ENCODE results near the gene PIK3R4.

The PIK3R4 gene

GRCh38 chr3:130686833-130687232, 59.8 kb downstream of the PIK3R4 start:
- H3K9ac ChIP-seq (ENCODE audit: low read length): no peak overlapping the region
- no peaks in the 10 kb centered on the region for H3K4me1 ChIP-seq (ENCODE audit: control insufficient read depth, low read depth, low read length)
- no peaks in the 10 kb centered on the region for H3K27me3 ChIP-seq (ENCODE audit: control insufficient read depth, insufficient read depth, low read length)
- H3K4me3 ChIP-seq (ENCODE audit: low read length): no peak overlapping the region
- peaks cover 39% of the 10 kb centered on the region for H3K36me3 ChIP-seq (ENCODE audit: control insufficient read depth, low read depth, low read length)
- H3K9me3 ChIP-seq (ENCODE audit: control insufficient read depth, low read depth, low read length): no peaks in the 10 kb centered on the region
- no peak overlapping the region for H3K27ac ChIP-seq (ENCODE audit: low read length)

DNA sequence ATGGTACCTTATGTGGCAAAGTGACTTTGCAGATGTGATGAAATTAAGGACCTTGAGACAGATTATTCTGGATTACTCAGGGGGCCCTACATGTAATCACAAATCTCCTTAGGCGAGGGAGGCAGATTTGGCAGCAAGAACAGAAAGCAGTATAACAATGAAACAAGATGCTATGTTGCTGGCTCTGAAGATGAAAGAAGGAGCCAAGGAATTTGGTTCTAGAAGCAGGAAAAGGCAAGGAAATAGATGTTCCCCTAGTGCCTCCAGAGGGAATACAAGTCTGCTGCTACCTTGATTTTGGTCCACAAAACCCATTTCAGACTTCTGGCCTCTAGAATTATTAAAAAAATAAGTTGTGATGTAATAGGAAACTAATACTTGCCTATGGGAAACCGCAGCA, 64.5 kb downstream of the PIK3R4 start:
- Histone ChIP-seq H3K36me3 (ENCODE audit: control insufficient read depth, low read depth, low read length) (peaks cover 46% of the 10 kb centered on the region), H3K9ac (ENCODE audit: low read length) (no peak overlapping the region), H3K27me3 (ENCODE audit: control insufficient read depth, insufficient read depth, low read length) (no peaks in the 10 kb centered on the region), H3K4me3 (ENCODE audit: low read length) (no peak overlapping the region), H3K27ac (ENCODE audit: low read length) (no peak overlapping the region), H3K4me1 (ENCODE audit: control insufficient read depth, low read depth, low read length) (no peaks in the 10 kb centered on the region), H3K9me3 (ENCODE audit: control insufficient read depth, low read depth, low read length) (no peaks in the 10 kb centered on the region)

GRCh38 chr3:130679218-130679617, 67.4 kb downstream of the PIK3R4 start:
- Histone ChIP-seq H3K27ac (ENCODE audit: low read length) (no peak overlapping the region), H3K4me3 (ENCODE audit: low read length) (no peak overlapping the region), H3K4me1 (ENCODE audit: control insufficient read depth, low read depth, low read length) (no peaks in the 10 kb centered on the region), H3K36me3 (ENCODE audit: control insufficient read depth, low read depth, low read length) (peaks cover 57% of the 10 kb centered on the region), H3K9me3 (ENCODE audit: control insufficient read depth, low read depth, low read length) (no peaks in the 10 kb centered on the region), H3K9ac (ENCODE audit: low read length) (no peak overlapping the region), H3K27me3 (ENCODE audit: control insufficient read depth, insufficient read depth, low read length) (no peaks in the 10 kb centered on the region)

DNA sequence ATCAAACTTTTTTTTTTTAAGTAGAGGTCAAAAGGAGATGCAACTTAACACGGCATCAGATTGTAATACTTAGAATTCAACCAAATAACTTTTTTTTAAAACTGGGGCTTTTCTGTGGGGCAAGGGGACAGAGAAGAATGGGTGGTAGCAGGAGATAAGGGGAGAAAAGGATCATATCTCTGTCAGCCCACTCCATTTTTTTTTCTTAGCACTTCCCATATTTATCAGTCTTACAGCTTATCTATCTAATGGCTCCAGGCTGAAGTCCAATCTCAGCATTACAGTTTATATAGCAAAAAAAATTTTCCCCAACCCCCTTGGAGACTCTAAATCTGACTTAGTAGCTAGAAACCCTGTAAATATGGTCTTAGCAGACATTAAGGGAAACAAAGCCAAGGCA, 69.3 kb downstream of the PIK3R4 start:
- no peaks in the 10 kb centered on the region for H3K4me1 ChIP-seq (ENCODE audit: control insufficient read depth, low read depth, low read length)
- peaks cover 43% of the 10 kb centered on the region for H3K36me3 ChIP-seq (ENCODE audit: control insufficient read depth, low read depth, low read length)
- no peak overlapping the region for H3K9ac ChIP-seq (ENCODE audit: low read length)
- no peaks in the 10 kb centered on the region for H3K9me3 ChIP-seq (ENCODE audit: control insufficient read depth, low read depth, low read length)
- no peak overlapping the region for H3K27ac ChIP-seq (ENCODE audit: low read length)
- H3K4me3 ChIP-seq (ENCODE audit: low read length): no peak overlapping the region
- no peaks in the 10 kb centered on the region for H3K27me3 ChIP-seq (ENCODE audit: control insufficient read depth, insufficient read depth, low read length)

DNA sequence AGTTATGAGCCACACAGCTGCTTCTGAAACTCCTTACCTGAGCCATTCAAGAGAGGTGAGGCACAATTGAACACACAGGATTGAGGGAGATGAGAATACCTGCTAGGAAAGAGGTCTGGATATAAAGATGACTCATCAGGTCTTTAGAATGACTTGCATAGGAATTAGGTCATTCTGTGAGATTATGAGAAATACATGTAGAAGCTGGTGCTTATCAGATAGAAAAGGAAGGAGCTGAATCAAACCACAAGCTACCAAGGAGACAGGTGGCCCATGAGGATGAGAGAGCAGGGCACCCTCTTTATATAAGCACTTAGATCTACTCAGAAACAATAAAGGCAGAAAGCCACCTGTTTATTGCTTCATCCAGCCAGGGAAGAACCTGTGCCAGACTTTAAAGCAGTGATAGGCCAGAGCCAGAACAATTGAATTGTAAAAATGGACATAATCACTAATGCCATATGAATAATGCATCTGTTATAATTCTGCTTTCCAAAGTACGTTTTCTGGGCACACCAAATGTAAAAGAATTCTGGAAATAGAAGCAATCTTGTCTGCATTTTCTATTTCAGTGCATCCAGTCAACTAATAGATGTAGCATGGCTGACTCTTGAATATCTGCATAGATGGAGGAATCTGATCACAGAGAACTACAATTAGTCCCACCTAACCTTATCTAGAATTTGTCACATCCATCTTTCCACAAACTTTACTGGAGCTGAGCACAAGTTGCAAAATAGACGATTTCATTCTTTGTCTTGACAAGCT, 74.9 kb downstream of the PIK3R4 start:
- no peak overlapping the region for H3K27ac ChIP-seq (ENCODE audit: low read length)
- H3K9ac ChIP-seq (ENCODE audit: low read length): no peak overlapping the region
- H3K36me3 ChIP-seq (ENCODE audit: control insufficient read depth, low read depth, low read length): peaks cover 15% of the 10 kb centered on the region
- no peak overlapping the region for H3K4me3 ChIP-seq (ENCODE audit: low read length)
- H3K9me3 ChIP-seq (ENCODE audit: control insufficient read depth, low read depth, low read length): no peaks in the 10 kb centered on the region
- H3K27me3 ChIP-seq (ENCODE audit: control insufficient read depth, insufficient read depth, low read length): no peaks in the 10 kb centered on the region
- H3K4me1 ChIP-seq (ENCODE audit: control insufficient read depth, low read depth, low read length): no peaks in the 10 kb centered on the region

DNA sequence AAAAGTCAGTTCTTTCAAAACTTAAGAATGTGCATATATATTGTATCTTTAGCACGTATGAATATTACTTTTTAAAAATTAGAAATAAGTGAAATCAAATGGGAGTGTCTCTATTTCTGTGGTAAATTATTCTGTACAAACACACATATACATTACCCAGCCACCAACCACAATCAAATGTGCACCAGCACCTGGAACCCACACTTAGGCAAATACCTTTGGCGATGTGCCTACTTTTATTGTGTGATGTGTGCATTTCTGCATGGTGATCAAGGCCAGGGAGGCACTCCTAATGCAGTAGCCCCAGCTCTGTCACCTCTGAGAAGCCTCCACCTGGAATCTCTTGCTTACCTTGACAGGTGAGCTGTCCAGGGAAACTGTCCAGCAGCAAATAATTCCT, 76.9 kb downstream of the PIK3R4 start:
- Histone ChIP-seq H3K4me3 (ENCODE audit: low read length) (no peak overlapping the region), H3K36me3 (ENCODE audit: control insufficient read depth, low read depth, low read length) (peaks cover 3% of the 10 kb centered on the region)

DNA sequence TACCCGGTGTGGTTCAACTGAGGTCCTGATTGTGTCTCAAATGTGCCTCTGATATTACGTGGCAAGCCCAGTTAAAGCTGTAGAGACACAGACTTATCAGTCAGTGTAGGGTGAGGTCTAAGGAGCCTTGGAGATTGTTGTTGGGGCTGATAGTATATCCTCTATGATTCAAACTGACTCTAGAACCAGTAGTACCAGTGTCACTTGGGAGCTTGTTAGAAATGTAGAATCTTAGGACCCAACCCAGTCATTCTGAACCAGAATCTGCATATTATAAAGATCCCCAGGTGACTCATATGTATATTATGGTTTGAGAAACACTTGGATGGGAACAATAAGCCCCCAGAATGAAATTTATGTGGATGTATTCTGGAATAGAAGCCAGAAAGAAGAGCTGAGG, 83.5 kb downstream of the PIK3R4 start:
- no peaks in the 10 kb centered on the region for H3K36me3 ChIP-seq (ENCODE audit: control insufficient read depth, low read depth, low read length)
- no peaks in the 10 kb centered on the region for H3K9me3 ChIP-seq (ENCODE audit: control insufficient read depth, low read depth, low read length)
- H3K27me3 ChIP-seq (ENCODE audit: control insufficient read depth, insufficient read depth, low read length): no peaks in the 10 kb centered on the region
- no peak overlapping the region for H3K9ac ChIP-seq (ENCODE audit: low read length)
- H3K4me3 ChIP-seq (ENCODE audit: low read length): no peak overlapping the region
- H3K4me1 ChIP-seq (ENCODE audit: control insufficient read depth, low read depth, low read length): no peaks in the 10 kb centered on the region
- H3K27ac ChIP-seq (ENCODE audit: low read length): no peak overlapping the region

More for the DNA sequence above, 76.9 kb downstream of the PIK3R4 start:
- no peak overlapping the region for H3K9ac ChIP-seq (ENCODE audit: low read length)
- no peaks in the 10 kb centered on the region for H3K4me1 ChIP-seq (ENCODE audit: control insufficient read depth, low read depth, low read length)
- H3K27me3 ChIP-seq (ENCODE audit: control insufficient read depth, insufficient read depth, low read length): no peaks in the 10 kb centered on the region
- no peak overlapping the region for H3K27ac ChIP-seq (ENCODE audit: low read length)
- no peaks in the 10 kb centered on the region for H3K9me3 ChIP-seq (ENCODE audit: control insufficient read depth, low read depth, low read length)

GRCh38 chr3:130662501-130662996, 84.1 kb downstream of the PIK3R4 start:
- Histone ChIP-seq H3K9me3 (ENCODE audit: control insufficient read depth, low read depth, low read length) (no peaks in the 10 kb centered on the region), H3K4me1 (ENCODE audit: control insufficient read depth, low read depth, low read length) (no peaks in the 10 kb centered on the region), H3K36me3 (ENCODE audit: control insufficient read depth, low read depth, low read length) (no peaks in the 10 kb centered on the region), H3K9ac (ENCODE audit: low read length) (no peak overlapping the region), H3K27me3 (ENCODE audit: control insufficient read depth, insufficient read depth, low read length) (no peaks in the 10 kb centered on the region), H3K27ac (ENCODE audit: low read length) (no peak overlapping the region), H3K4me3 (ENCODE audit: low read length) (no peak overlapping the region)

GRCh38 chr3:130661140-130661891, 85.3 kb downstream of the PIK3R4 start:
- Histone ChIP-seq H3K36me3 (ENCODE audit: control insufficient read depth, low read depth, low read length) (no peaks in the 10 kb centered on the region), H3K9ac (ENCODE audit: low read length) (no peak overlapping the region), H3K27ac (ENCODE audit: low read length) (no peak overlapping the region), H3K9me3 (ENCODE audit: control insufficient read depth, low read depth, low read length) (no peaks in the 10 kb centered on the region), H3K27me3 (ENCODE audit: control insufficient read depth, insufficient read depth, low read length) (no peaks in the 10 kb centered on the region), H3K4me3 (ENCODE audit: low read length) (no peak overlapping the region), H3K4me1 (ENCODE audit: control insufficient read depth, low read depth, low read length) (no peaks in the 10 kb centered on the region)

DNA sequence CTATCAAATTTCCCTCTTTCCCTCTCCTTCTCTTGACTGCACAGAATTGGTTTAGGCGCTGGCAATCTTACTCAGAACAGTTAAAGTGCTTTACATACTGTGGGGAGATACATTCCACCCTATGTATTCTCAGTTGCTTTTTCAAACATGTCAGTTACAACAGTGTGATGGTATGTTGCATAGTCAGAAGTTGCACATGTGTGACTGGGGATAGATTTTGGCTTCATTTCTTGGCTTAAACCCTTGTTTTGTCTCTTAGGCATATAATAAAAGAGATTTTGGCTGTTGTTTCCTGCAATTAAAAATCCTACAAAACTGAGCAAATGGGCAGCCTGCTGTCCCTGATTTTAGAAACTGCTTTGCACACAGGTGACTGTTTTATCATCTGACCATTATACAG, 86.7 kb downstream of the PIK3R4 start:
- Histone ChIP-seq H3K27me3 (ENCODE audit: control insufficient read depth, insufficient read depth, low read length) (no peaks in the 10 kb centered on the region), H3K9ac (ENCODE audit: low read length) (no peak overlapping the region), H3K36me3 (ENCODE audit: control insufficient read depth, low read depth, low read length) (no peaks in the 10 kb centered on the region), H3K9me3 (ENCODE audit: control insufficient read depth, low read depth, low read length) (no peaks in the 10 kb centered on the region), H3K4me1 (ENCODE audit: control insufficient read depth, low read depth, low read length) (no peaks in the 10 kb centered on the region), H3K4me3 (ENCODE audit: low read length) (no peak overlapping the region), H3K27ac (ENCODE audit: low read length) (no peak overlapping the region)

DNA sequence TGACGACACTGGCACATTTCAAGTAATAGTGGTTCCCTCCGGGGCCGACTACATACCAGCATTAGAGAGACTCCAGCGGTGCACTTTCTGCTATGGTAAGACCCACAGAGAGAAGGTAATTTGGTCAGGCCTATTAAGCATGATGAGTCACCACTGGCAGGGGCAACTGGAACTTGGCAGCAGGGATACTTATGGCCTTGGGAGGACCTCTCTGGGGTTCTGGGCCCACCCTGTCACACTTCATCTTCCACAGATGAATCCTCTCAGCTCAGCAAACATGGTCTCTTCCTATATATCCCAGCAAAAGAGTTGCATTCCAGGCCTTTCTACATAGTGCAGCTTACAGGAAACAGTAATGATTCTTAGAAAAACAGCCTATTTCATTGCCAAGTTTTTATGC, 88.0 kb downstream of the PIK3R4 start:
- Histone ChIP-seq H3K27ac (ENCODE audit: low read length) (no peak overlapping the region), H3K9me3 (ENCODE audit: control insufficient read depth, low read depth, low read length) (no peaks in the 10 kb centered on the region)

GRCh38 chr3:130656627-130657026, 90.0 kb downstream of the PIK3R4 start:
- Histone ChIP-seq H3K27ac (ENCODE audit: low read length) (no peak overlapping the region), H3K9ac (ENCODE audit: low read length) (no peak overlapping the region), H3K27me3 (ENCODE audit: control insufficient read depth, insufficient read depth, low read length) (no peaks in the 10 kb centered on the region), H3K9me3 (ENCODE audit: control insufficient read depth, low read depth, low read length) (no peaks in the 10 kb centered on the region), H3K36me3 (ENCODE audit: control insufficient read depth, low read depth, low read length) (no peaks in the 10 kb centered on the region), H3K4me3 (ENCODE audit: low read length) (no peak overlapping the region), H3K4me1 (ENCODE audit: control insufficient read depth, low read depth, low read length) (no peaks in the 10 kb centered on the region)

More for the DNA sequence above, 88.0 kb downstream of the PIK3R4 start:
- Histone ChIP-seq H3K4me3 (ENCODE audit: low read length) (no peak overlapping the region), H3K27me3 (ENCODE audit: control insufficient read depth, insufficient read depth, low read length) (no peaks in the 10 kb centered on the region), H3K4me1 (ENCODE audit: control insufficient read depth, low read depth, low read length) (no peaks in the 10 kb centered on the region), H3K9ac (ENCODE audit: low read length) (no peak overlapping the region), H3K36me3 (ENCODE audit: control insufficient read depth, low read depth, low read length) (no peaks in the 10 kb centered on the region)

All from iPS-18a (cell line).